Measurements from ENCODE around the gene TAF15.

TAF15 gene

DNA sequence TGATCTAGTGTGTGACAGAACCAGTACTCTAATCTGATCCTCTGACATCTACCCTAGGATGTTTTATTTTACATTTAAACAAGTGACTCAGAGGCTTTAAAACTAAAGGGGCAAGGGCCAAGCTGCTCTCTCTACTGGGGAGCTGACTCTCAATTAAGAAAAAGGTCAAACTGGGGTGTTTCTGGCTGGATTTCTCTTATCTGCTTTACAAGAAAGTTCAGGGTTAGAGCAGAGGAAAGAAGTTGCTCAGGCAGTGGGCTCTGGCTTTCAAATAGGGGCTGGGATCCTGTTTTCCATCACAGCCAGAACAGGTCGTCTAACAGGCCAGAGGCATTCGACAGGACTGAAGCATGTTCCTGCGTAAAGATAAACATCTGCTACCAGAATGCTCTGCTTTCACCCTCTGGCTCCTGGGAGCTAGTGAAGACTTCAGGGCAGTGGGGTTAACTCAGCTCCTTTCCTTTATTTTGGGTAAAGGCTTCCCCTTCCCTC lies 22.3 kb upstream of the TAF15 start:
- in situ Hi-C loops (cut with MboI; ENCODE audit: low sequenced_read_pairs) = no loop called here

DNA sequence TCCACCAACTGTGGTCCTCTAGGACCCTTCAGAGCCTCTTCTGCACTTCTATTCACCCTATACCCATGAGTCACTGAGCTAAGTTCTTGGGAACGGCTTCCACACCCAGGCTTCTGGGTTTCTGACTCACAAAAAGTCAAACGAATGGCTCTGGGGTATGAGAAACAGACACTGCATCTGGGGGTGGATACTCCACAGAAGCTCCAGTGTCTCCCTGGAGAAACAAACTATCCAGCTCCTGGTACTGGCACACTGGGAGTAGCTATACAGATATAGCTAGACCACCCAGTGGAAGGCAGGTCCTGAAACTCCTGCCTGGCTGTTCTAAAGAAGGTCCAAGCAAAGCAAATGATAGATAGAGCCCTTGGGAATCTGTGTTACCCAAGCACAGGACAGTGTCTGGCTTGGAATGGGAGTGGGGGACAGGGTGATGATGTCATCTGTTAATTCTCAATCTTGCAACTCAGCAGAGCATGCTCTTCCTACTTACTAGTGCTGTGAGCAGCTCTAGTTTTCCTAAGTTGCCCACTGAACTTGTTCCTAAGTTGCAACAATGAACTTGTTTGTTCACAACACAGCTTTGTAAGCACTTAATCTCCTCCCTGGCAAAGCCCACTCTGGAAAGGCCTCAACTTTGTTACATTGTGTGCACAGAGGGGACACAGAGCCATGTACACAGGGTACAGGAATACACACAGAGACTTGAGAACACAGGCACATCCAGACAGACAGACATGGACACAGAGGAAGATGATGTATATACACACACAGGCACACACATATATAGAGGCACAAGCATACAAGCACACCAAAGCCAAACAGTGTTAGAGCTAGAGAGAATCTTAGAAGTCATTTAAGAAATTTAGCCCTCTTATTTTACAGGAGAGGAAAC lies 20.6 kb upstream of the TAF15 start:
- in situ Hi-C loops (cut with MboI; ENCODE audit: low sequenced_read_pairs) = no loop called here

DNA sequence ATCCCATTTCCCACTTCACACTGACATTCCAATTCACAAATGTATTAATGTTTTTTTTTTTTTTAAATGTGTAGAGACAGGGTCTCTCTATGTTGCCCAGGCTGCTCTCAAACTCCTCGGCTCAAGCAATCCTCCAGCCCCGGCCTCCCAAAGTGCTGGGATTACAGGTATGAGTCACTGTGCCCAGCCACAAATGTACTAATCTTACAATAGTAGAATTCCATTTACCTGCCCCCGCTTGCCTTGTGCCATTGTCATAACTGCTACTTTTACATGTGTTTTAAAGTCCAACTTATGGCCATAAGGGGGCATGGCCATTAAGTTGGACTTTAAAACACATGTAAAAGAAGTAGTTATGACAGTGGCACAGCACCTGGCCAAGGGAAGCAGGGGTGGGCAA lies 18.4 kb upstream of the TAF15 start:
- in situ Hi-C loops (cut with MboI; ENCODE audit: low sequenced_read_pairs) = no loop called here

DNA sequence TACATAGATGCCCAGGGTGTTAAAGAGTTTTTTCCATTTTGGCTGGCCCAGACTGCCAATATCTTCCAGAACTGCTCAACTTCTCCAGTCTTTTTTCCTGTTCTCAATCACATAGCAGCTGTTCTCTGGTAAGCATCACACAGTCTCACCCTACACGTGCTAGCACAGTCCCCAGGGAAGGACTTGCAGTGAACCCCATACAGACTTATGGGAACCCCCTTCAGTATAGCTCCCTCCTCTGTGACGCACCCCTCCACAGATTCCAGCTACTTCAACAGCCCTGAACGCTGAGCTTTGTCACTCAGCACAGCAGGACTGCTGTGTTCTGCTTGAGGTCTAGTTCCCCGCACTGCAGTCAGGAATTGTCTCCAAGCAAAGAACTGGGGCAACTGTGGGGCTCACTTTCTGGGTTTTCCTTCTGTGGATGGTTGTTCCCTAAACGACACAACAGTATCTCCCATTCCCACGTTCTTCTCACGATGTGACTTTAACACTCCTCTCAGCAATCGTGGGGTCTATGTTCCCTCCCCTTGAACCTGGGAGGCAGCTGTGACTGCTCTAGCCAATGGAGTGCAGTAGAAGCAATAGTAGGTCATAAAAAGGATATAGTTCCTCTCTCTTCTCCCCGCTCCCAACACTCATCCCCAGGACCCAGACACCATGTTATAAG lies 17.5 kb upstream of the TAF15 start:
- in situ Hi-C loops (cut with MboI; ENCODE audit: low sequenced_read_pairs) = no loop called here

DNA sequence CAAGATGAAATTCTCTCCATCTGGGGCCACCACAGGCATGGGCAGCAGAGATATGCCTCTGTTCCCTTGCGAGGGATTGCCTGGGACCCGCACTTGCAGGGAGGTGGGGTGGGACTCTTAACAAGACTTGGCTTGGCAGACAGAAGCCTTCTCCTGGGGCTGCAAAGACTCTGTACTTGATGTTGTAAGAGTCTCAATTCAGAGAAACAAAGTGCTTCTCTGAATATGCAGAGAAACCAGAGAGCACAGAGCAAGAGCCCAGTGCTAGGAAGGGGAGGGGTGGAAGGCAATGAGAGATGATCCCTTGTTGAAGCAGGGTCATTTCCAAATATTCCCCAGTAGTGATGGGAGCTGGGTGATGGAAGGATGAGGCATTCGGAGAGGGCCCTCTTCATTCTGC lies 16.0 kb upstream of the TAF15 start:
- in situ Hi-C loops (cut with MboI; ENCODE audit: low sequenced_read_pairs) = no loop called here

DNA sequence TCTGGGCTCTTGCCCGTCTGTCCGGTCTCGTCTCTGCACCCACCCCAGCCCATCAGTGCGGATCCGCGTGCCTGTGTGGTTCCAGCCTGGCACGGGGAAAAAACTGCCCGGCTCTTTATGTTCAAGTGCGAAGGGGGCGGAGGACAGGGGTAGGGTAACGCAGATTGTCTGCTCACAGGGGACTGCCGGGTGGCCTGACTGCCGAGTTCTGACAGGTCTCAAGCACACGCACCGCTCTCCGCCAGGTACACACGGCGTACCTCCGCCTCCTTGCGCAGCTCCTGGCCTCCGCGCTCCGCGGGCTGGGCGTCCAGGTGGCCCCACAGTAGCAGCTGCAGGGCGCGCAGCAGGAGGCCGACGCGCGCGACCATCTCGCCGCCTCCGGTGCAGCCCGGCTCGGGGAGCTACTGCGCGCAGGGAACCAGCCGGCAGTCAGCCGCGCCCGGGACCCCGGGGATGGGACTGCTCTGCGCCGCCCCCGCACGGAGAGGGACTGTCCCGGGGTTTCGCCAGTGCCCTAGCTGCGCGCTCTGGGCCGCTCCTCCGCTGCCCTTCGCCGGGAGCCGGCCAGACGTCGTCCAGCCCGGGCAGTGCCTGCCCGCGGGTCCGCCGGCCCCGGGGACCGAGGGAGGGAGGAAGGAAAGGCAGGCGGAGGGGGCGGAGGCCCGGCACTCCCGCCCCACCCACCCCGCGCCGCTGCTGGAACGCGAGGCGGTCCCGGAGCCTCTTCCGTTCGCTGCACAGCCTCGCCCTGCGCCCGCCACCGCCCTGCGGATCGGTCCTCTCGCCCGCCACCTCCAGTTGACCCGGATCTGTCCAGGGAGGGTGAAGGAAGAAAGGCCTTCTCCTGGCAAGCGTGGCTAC lies 14.0 kb upstream of the TAF15 start, which contains the start of gene MMP28:
Gene MMP28 (minus strand): TSS at position 635 of the 864 bp plus-strand sequence. CDS start 264 bp downstream, at position 371.
- in situ Hi-C loops (cut with MboI; ENCODE audit: low sequenced_read_pairs) = no loop called here

DNA sequence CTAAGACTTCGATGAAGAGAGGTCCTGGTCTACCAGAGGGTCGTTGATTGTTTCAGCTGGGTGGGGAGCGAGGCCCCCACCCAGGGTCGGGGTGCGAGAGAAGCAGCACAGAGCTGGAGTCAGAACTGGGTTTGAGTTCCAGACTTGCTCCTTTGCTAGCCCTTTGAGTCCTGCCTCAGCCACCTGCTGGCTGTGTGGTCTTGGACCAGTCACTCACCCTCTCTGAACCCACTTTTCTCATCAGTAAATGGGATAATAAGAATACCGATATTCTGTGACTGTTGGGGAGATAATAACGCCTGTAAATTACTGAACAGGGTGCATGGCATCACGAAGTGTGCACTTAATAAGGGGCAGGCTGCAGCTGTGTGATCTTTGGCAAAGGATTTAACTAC lies 13.4 kb upstream of the TAF15 start:
- in situ Hi-C loops (cut with MboI; ENCODE audit: low sequenced_read_pairs) = no loop called here

DNA sequence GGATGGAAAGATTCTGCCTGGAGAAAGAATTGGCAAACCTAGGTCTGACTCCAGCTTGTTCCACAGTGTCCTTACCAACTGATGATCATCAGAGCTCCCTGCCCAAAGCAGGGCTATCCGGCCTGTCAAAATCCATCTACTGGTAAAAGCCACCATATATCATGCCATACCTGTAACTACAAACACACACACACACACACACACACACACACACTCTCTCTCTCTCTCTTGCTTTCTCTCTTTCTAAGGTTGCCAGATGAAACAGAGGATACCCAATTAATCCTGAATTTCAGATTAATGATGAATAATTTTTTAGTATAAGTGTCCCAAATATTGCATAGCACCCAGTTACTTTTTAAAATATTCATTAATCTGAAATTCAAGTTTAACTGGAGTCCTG lies 12.3 kb upstream of the TAF15 start:
- in situ Hi-C loops (cut with MboI; ENCODE audit: low sequenced_read_pairs) = no loop called here

DNA sequence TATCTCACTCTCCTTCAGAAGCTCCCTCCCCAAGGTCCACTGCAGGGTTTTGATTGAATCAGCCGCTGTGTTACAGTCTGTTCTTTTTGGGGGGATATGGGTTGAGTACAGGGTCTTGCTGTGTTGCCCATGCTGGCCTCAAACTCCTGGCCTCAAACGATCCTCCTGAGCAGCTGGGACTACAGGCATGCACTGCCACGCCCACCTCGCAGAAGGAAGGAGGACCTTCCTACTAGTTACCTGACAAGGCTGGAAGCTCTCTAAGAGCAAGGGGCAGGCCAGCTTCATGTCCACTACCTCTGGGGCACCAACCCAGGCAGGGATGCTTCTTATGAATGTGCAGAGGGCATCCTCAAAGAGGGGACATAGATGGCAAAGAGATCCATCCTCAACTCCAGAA lies 11.9 kb upstream of the TAF15 start:
- in situ Hi-C loops (cut with MboI; ENCODE audit: low sequenced_read_pairs) = no loop called here

DNA sequence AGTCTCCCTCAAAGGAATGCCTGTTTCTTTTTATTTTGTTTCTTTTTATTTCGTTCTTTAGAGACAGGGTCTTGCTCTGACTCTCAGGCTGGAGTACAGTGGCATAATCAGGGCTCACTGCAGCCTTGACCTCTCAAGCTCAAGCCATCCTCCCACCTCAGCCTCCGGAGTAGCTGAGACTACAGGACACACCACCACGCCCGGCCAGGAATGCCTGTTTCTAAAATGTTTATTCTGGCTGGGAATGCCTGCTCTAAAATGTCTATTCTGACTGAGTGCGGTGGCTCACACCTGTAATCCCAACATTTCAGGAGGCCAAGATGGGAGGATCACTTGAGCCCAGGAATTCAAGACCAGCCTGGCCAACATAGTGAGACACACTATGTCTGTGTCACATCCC lies 11.4 kb upstream of the TAF15 start:
- in situ Hi-C loops (cut with MboI; ENCODE audit: low sequenced_read_pairs) = no loop called here

DNA sequence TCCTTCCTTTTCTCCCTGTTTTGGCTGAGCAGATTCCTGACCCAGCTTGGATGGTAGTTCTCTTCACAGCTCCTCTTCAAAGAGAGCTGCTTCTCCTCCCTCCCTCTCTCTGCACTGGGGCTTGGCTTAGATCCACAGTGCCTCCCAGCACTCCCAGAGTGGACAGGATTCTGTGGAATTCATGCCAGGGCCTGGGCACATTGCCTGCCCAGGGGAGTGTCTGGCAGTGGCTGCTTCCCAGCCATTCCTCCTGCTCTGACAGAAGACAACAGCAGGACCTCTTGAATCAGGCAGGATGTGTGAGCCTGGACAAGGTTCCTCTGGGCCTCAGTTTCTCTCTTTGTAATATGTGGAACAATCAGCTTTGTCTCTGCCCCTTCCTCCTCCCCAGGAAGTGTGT lies 9.3 kb upstream of the TAF15 start:
- in situ Hi-C loops (cut with MboI; ENCODE audit: low sequenced_read_pairs) = no loop called here

DNA sequence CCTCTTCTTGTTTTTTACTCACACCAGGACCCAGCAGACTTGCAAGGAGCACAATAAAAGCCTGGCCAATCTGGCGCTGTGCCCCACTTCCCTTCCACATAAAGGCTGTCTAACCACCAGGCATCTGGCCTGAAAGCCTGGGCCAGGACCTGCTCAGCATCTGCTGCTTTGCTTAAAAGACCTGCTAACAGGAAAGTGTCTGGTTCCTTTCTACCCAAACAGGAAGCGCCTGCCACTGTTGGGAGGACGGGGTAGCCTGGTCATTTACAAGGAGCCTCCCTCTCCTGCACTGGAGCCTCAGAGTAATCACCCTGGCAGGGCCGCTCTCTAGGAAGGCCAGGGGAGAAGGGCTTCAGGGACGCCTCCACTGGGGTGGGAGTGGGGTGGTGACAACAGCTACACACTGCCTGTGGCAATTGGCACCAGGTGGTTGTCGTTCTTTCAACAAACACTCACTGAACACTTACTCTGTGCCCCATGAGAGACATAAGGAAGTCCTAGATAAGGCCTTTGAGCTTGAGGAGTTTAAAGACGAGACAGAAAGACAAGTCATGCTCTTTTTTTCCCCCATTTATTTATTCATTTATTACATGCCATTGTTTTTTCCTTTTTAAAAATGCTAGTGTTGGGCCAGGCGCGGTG lies 7.6 kb upstream of the TAF15 start:
- in situ Hi-C loops (cut with MboI; ENCODE audit: low sequenced_read_pairs) = no loop called here

DNA sequence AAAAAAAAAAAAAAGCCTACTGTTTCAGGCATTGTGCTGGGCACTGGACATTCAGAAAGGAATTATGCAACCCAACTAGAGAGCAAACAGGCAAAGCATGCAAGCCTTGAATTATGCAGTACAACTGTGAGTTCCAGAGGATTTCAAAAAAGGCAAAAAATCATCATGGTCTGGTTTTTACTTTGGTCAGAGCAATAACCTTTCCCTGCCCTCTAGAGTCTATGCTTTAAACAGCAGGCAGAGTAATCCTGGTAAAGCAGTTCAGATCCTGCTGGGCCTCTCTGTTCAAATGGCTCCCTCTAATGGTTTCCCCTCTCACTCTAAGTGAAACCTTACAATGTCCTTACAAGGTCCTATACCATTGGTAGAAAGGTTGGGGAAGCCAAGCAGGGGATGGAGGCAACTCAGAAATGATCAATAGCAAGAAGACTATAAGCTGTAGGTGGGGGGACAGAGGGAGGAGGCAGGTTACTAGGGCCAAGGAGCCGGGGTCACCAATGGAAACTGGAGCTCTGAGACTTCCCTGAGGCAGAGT lies 4.6 kb upstream of the TAF15 start:
- in situ Hi-C loops (cut with MboI; ENCODE audit: low sequenced_read_pairs) = no loop called here

DNA sequence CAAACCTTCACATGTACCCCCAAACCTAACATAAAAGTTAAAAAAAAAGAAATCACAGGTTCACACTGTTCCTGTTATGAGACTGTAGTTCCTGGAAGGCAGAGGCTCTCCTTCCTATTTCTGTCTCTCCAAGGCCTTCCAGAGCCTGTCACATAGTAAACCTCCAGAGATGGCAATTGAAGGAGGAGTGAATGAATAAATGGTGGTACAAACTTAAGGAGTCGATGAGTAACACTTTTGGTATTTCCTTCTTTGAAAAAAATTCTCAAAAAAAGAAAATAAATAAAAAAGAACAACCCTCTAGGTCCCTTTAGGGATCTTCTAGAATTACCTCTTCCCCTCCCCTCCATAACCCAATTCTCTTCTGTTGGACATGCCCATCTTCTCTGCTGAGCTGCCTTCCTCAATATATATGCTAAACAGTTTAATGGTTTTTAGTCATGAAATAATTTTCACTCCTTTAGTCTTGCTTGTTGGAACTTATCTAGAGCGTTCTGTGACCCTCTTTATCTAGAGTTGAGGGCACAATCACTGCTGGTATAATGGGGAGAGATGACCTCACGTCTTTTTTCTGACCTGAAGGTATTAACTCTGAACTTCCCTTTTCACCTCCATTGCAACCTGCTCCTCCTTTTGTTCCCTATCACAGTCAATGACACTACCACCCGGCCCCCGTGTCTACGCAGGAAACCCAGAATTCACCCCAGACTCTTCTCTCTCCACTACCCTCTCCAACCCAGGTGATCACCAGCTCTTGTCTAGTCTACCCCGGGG lies 1.7 kb upstream of the TAF15 start:
- in situ Hi-C loops (cut with MboI; ENCODE audit: low sequenced_read_pairs) = no loop called here

DNA sequence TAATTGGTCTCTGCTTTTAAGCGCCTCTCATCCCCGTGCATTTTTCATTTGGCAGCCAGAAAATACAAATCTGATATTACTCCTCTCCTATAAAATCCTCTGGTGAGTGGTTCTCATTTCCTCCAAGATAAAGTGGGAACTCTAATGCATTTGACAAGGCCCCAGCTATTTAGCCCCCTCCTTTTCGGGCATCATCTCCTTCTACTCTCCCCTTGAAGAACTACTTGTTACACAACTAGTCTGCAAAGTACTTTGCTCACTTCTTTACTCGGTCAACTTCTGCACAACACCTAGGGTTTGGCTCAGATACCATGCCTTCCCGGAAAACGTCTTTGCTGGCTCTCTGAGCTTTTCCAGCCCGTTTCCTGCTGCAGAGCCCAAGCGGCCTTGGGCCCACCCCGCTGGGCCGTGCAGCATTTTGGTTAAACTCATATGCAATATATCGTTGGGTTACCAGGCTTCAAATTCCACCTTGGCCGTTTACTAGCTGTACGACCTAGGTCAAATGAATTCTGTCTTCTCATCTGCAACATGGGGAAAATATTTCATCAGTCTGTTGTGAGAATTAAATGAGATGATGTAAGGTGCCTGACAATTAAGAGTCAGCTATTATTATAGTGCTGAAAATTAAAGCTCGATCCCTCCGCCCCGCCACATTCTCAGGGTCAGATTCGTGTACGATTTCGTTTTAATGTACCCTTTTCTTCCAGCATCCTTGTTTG lies 883 bp upstream of the TAF15 start:
- in situ Hi-C loops (cut with MboI; ENCODE audit: low sequenced_read_pairs) = no loop called here

DNA sequence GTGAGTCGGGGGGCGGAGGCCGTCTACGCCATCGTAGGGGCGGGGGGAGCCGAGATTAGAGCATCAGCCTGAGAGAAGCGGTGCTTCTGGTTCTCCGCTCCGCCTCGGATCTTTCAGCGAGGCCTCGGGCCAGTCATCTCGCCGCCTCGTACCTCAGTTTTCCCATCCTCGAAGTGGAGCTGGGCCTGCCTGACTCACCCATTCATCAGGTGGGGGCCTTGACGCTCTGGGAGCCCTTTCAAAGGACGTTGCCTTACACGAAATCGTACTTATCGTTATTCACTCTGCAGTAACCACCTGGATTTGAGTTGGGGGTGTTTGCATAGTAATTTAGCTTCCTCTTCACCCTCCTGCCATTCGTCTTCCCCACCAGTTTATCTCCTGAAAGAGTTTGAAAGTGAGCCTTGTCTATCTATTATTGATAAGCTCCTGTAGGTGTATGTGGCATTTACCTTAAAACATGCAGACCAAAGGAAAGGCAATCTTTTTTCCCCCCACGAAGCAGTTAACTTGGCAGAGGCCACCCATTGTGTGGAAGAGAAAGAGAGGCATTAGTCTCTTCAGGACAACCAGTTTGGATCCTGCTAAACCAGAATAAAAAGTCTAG lies 674 bp downstream of the TAF15 start:
- in situ Hi-C loops (cut with MboI; ENCODE audit: low sequenced_read_pairs) = no loop called here

DNA sequence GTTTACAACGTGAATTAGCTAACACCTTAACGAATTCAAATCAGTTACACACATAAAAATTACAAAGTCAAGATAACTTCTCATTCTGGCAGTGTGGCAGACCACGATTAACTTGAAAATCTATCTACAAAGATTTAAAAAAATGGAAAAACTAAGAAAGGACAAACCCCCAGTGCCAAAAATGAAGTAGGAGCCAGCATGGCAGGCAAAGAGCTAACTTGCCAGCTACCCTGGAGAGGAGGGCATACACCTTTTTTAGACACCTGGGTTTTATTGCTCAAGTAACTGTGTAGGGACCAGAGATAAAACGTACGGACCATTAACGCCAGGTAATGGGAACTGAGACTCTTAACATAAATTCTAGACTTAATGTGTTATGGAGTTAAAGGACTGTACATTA lies 2.5 kb downstream of the TAF15 start:
- in situ Hi-C loops (cut with MboI; ENCODE audit: low sequenced_read_pairs) = no loop called here

DNA sequence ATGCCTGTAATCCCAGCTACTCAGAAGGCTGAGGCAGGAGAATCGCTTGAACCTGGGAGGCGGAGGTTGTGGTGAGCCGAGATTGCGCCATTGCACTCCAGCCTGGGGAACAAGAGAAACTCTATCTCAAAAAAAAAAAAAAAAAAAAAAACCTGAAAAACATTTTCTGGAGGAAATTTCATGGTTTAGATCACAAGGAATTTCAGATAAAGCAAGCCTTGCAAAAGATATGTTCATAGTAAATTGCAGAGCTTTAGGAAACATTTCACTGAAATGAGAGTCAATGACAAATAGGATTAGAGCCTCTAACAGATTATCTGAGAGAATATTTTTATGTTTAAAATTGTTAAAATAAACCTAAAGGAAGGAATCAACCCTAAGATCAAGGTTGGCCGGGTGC lies 3.2 kb downstream of the TAF15 start:
- in situ Hi-C loops (cut with MboI; ENCODE audit: low sequenced_read_pairs) = no loop called here

DNA sequence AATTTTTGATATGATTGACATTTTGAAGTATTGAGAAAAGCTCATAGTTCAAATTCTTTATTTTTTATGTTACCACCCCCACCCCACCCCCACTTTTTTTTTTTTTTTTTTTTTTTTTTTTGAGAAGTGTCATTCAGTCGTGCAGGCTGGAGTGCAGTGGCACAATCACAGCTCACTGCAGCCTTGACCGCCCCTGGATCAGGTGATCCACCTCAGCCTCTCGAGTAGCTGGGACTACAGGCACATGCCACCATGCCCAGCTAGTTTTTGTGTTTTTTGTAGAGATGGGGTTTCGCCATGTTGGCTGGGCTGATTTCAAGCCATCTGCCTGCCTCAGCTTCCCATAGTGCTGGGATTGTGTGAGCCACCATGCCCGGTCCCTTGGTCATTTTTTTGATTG lies 7.4 kb downstream of the TAF15 start:
- in situ Hi-C loops (cut with MboI; ENCODE audit: low sequenced_read_pairs) = no loop called here
